H1 (cell line): ENCODE data around the gene FAM222B. TPM values are rescaled to one million over a fixed set of nuclear protein-coding genes. Genes with fewer than 3 reads are reported as not detected.

Experiments
- CTCF ChIA-PET: fragments of 300-600 bp; sonication (Branson Sonifier 250); formaldehyde crosslinking; loops from one replicate; lab custom pipeline; 2021; ENCODE audit not compliant: partially characterized antibody; lab: Charles Lee
- POLR2A ChIA-PET: fragments of 300-600 bp; sonication (Branson Sonifier 250); formaldehyde crosslinking; loops from one replicate; lab custom pipeline; 2021; ENCODE audit warnings: inconsistent platforms; ENCODE audit not compliant: partially characterized antibody; lab: Charles Lee
- DNase-seq, 2 experiments: peaks; one replicate each; pipeline versions ENCODE4 v3.0.0 to v3.0.0-alpha.2; 2010 to 2022; ENCODE audit warnings: low spot score in 2 of 2, low read depth in 1 of 2, mixed read lengths in 1 of 2
- FAIRE-seq: peaks from 2 replicates; lab custom pipeline; 2011; peaks lifted over from hg19 to GRCh38; lab: Jason Lieb, UNC
- H2AFZ ChIP-seq: 2 replicates; pipeline ENCODE4 v1.8.1; 2012; ENCODE audit warnings: low read length, inconsistent platforms
- H2AK5ac ChIP-seq: 2 replicates; pipeline ENCODE4 v1.6.1; 2013; ENCODE audit warnings: low read depth, low read length
- H2BK120ac ChIP-seq: replicated peaks from 2 replicates; pipeline ENCODE3; 2013; ENCODE audit warnings: low read depth, low read length, inconsistent platforms
- H2BK12ac ChIP-seq: 2 replicates; pipeline ENCODE4 v1.6.1; 2013; ENCODE audit warnings: low read depth, low read length
- H2BK15ac ChIP-seq: 2 replicates; pipeline ENCODE4 v1.6.1; 2013; ENCODE audit warnings: low read length
- H2BK20ac ChIP-seq: 2 replicates; pipeline ENCODE4 v1.6.1; 2013; ENCODE audit warnings: low read length
- H2BK5ac ChIP-seq: 2 replicates; pipeline ENCODE4 v1.6.1; 2013; ENCODE audit warnings: low read depth, low read length
- H3K14ac ChIP-seq: 2 replicates; pipeline ENCODE4 v1.6.1; 2013; ENCODE audit warnings: inconsistent platforms; ENCODE audit not compliant: insufficient read length
- H3K18ac ChIP-seq: 2 replicates; pipeline ENCODE4 v1.6.1; 2013; ENCODE audit warnings: low read length; ENCODE audit errors: extremely low read depth
- H3K23ac ChIP-seq: 2 replicates; pipeline ENCODE4 v1.6.1; 2013; ENCODE audit warnings: inconsistent platforms; ENCODE audit not compliant: insufficient read length
- H3K23me2 ChIP-seq: 2 replicates; pipeline ENCODE4 v1.6.1; 2013; ENCODE audit warnings: low read depth, low read length
- H3K27ac ChIP-seq: 2 replicates; pipeline ENCODE4 v1.6.1; 2011; ENCODE audit warnings: low read depth, low read length, inconsistent platforms
- H3K27me3 ChIP-seq, 4 experiments: replicated peaks in 1 of 4; 1 replicate in 1 of 4; 2 replicates in 3 of 4; pipeline versions ENCODE4 v1.6.1 to v1.8.1; 2011 to 2013; ENCODE audit warnings: low read length in 3 of 4, mild to moderate bottlenecking in 3 of 4, inconsistent platforms in 2 of 4, mixed read lengths in 2 of 4, moderate library complexity in 1 of 4; ENCODE audit not compliant: control insufficient read depth in 3 of 4, insufficient read depth in 3 of 4; ENCODE audit errors: extremely low read depth in 1 of 4
- H3K36me3 ChIP-seq, 4 experiments: 2 replicates each; pipeline versions ENCODE4 v1.6.1 to v1.8.1; 2011 to 2013; ENCODE audit warnings: mild to moderate bottlenecking in 4 of 4, low read length in 3 of 4, moderate library complexity in 2 of 4, control low read depth in 1 of 4, inconsistent platforms in 1 of 4; ENCODE audit not compliant: insufficient read depth in 4 of 4, control insufficient read depth in 2 of 4
- H3K4ac ChIP-seq: replicated peaks from 2 replicates; pipeline ENCODE3; 2013; ENCODE audit warnings: low read length, low read depth, mixed read lengths, inconsistent platforms; ENCODE audit not compliant: insufficient read length
- H3K4me1 ChIP-seq, 4 experiments: replicated peaks in 1 of 4; 1 replicate in 1 of 4; 2 replicates in 3 of 4; pipeline versions ENCODE4 v1.6.1 to v1.8.1; 2011 to 2013; ENCODE audit warnings: low read length in 3 of 4, inconsistent platforms in 2 of 4, mixed read lengths in 1 of 4; ENCODE audit not compliant: insufficient read depth in 4 of 4, control insufficient read depth in 3 of 4
- H3K4me2 ChIP-seq, 2 experiments: 2 replicates each; pipeline versions ENCODE4 v1.6.1 to v1.8.1; 2011 to 2013; ENCODE audit warnings: low read depth in 2 of 2, low read length in 2 of 2, control low read depth in 1 of 2, inconsistent platforms in 1 of 2, mild to moderate bottlenecking in 1 of 2; ENCODE audit not compliant: insufficient read depth in 1 of 2
- H3K4me3 ChIP-seq, 4 experiments: fragments of 200-600, 300-600 bp in 1 of 4; sonication (generic), shearing (Covaris generic), sonication (Bioruptor Twin) in 1 of 4; 2 replicates each; pipeline versions ENCODE4 v1.5.1 to v1.8.1; 2011 to 2016; ENCODE audit warnings: low read length in 4 of 4, low read depth in 3 of 4, control low read depth in 2 of 4, inconsistent platforms in 2 of 4, mild to moderate bottlenecking in 2 of 4, mixed read lengths in 1 of 4, moderate library complexity in 1 of 4; ENCODE audit not compliant: insufficient read depth in 2 of 4; ENCODE audit errors: extremely low read depth in 1 of 4
- H3K56ac ChIP-seq: replicated peaks from 2 replicates; pipeline ENCODE3; 2013; ENCODE audit warnings: low read depth, mild to moderate bottlenecking, mixed read lengths, low read length, inconsistent platforms; ENCODE audit not compliant: insufficient read length
- H3K79me1 ChIP-seq: 2 replicates; pipeline ENCODE4 v1.6.1; 2013; ENCODE audit warnings: low read depth, low read length, control low read depth
- H3K79me2 ChIP-seq, 2 experiments: 2 replicates each; pipeline versions ENCODE4 v1.6.1 to v1.8.1; 2012 to 2013; ENCODE audit warnings: low read length in 2 of 2, mild to moderate bottlenecking in 2 of 2, inconsistent platforms in 1 of 2; ENCODE audit not compliant: insufficient read depth in 2 of 2, control insufficient read depth in 1 of 2
- H3K9ac ChIP-seq, 4 experiments: replicated peaks in 1 of 4; 1 replicate in 1 of 4; 2 replicates in 3 of 4; pipeline versions ENCODE4 v1.6.1 to v1.8.1; 2011 to 2013; ENCODE audit warnings: low read depth in 3 of 4, low read length in 3 of 4, control low read depth in 2 of 4, mild to moderate bottlenecking in 2 of 4, moderate library complexity in 2 of 4, inconsistent platforms in 1 of 4; ENCODE audit errors: extremely low read depth in 1 of 4
- H3K9me3 ChIP-seq, 2 experiments: 2 replicates each; pipeline versions ENCODE4 v1.6.1 to v1.8.1; 2012 to 2013; ENCODE audit warnings: mild to moderate bottlenecking in 2 of 2, moderate library complexity in 2 of 2, control low read depth in 1 of 2, inconsistent platforms in 1 of 2, low read depth in 1 of 2, low read length in 1 of 2, mixed read lengths in 1 of 2; ENCODE audit not compliant: insufficient read depth in 2 of 2
- H4K20me1 ChIP-seq, 2 experiments: replicated peaks in 1 of 2; 2 replicates each; pipeline versions ENCODE3 to v1.8.1; 2011 to 2013; ENCODE audit warnings: inconsistent platforms in 2 of 2, low read length in 2 of 2, mild to moderate bottlenecking in 1 of 2; ENCODE audit not compliant: insufficient read depth in 2 of 2, control insufficient read depth in 1 of 2
- H4K5ac ChIP-seq: 2 replicates; pipeline ENCODE4 v1.6.1; 2013; ENCODE audit warnings: low read length, low read depth, mixed read lengths, inconsistent platforms; ENCODE audit not compliant: insufficient read length
- H4K8ac ChIP-seq: 2 replicates; pipeline ENCODE4 v1.8.0; 2013; ENCODE audit warnings: mild to moderate bottlenecking, moderate library complexity, low read length, inconsistent platforms; ENCODE audit not compliant: insufficient read depth; ENCODE audit errors: extremely low read depth
- H4K91ac ChIP-seq: replicated peaks from 2 replicates; pipeline ENCODE3; 2013; ENCODE audit warnings: low read length, mixed read lengths, inconsistent platforms; ENCODE audit not compliant: insufficient read length
- WGBS, 2 experiments: shearing (Covaris generic) in 1 of 2; methylation state at CpG; one replicate each; pipeline versions ENCODE4 v1.1.6 to v1.1.7; 2013 to 2015; ENCODE audit warnings: low lambda C conversion rate in 2 of 2, mixed read lengths in 2 of 2, inconsistent platforms in 1 of 2, low coverage in 1 of 2, missing lambda C conversion rate in 1 of 2; ENCODE audit not compliant: insufficient replicate concordance in 2 of 2, insufficient coverage in 1 of 2, insufficient read length in 1 of 2; ENCODE audit errors: extremely low coverage in 1 of 2, missing lambda C conversion rate in 1 of 2; 5-methylcytosine and 5-hydroxymethylcytosine counted together
- polyA plus RNA-seq, 7 experiments: library from polyadenylated mRNA; depleted of rRNA in 3 of 7; stranded (reverse) in 5 of 7; unstranded in 2 of 7; fragments of >200 nt in 5 of 7; fragments of 200-250 nt in 2 of 7; gene quantifications; 1 replicate in 5 of 7; 2 replicates in 1 of 7; 4 replicates in 1 of 7; pipeline versions ENCODE4 v1.2.1 to v1.2.3, GENCODE V29; 2011 to 2013; ENCODE audit warnings: missing spikeins in 2 of 7, mixed read lengths in 2 of 7
- total RNA-seq: library from RNA; stranded (reverse); fragmentation: NEBNext Ultra II Directional; extraction: Animal tissue kit (Norgen Biotek cat#: 25700); gene quantifications from 2 replicates; pipeline ENCODE4 v1.2.1, GENCODE V29; 2021
- TF ChIP-seq, protein P1 (sequence below): IDR thresholded peaks from 2 replicates; pipeline ENCODE4 v1.6.1; 2012; ENCODE audit warnings: inconsistent platforms

The FAM222B gene
- total and polyA plus RNA-seq, 2 of the 8 experiments (the other 6 are each of a cell fraction or from before 2014, with no cell fraction given), result 42.1 to 81.7 TPM

DNA sequence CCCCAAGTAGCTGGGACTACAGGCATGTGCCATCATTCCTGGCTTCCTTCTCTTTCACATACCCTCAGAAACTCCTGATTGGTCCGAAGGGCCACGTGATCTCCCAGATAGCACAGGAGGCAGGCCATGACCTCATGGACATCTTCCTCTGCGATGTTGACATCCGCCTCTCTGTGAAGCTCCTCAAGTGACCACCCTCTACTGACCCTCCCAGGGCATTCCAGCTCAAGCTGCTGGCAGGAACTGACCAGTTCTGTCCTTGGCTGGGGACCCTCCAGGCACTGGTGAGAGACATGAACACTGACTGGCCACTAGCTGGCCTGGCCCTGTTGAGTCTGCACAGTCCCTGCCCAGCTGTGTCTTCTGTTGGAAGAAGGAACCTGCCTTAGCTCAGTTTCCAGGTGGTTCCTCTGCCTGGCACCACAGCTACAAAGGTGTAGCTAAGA lies 17.8 kb upstream of the FAM222B start:
- no peak overlapping the region for H4K91ac ChIP-seq
- DNase-seq, result no peak
- H3K23ac ChIP-seq, result no peak overlapping the region
- no peak overlapping the region for H2BK15ac ChIP-seq
- no peak for FAIRE-seq
- TF ChIP-seq, protein P1, sequence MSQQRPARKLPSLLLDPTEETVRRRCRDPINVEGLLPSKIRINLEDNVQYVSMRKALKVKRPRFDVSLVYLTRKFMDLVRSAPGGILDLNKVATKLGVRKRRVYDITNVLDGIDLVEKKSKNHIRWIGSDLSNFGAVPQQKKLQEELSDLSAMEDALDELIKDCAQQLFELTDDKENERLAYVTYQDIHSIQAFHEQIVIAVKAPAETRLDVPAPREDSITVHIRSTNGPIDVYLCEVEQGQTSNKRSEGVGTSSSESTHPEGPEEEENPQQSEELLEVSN, result no peak
- POLR2A ChIA-PET, result interaction anchor here (0.6 to 2.2 kb wide), 5 partner anchors 17 to 133 kb away, joined by 3 to 8 read pairs (median 3); partner anchors contain the start of gene FAM222B
- H2AK5ac ChIP-seq, result no peak overlapping the region
- H4K5ac ChIP-seq, result no peak overlapping the region
- peaks cover 16 to 23% (median 20%) of the 10 kb centered on the region in 4 experiments; a peak in 7 of 8 replicates for H3K36me3 ChIP-seq
- H3K27ac ChIP-seq, result no peak overlapping the region
- peaks cover 2% of the 10 kb centered on the region; the same call in 1 of the 2 replicates for H3K79me1 ChIP-seq
- H3K9ac ChIP-seq, result no peak overlapping the region
- H3K4me1 ChIP-seq, result peaks cover 0 to 4% (median 0%) of the 10 kb centered on the region in 4 experiments; a peak in 2 of 7 replicates
- H3K79me2 ChIP-seq, result peaks cover 0 to 5% of the 10 kb centered on the region in 2 experiments; a peak in 2 of 4 replicates
- H3K4ac ChIP-seq, result no peak overlapping the region
- H3K14ac ChIP-seq, result no peak overlapping the region
- no peaks in the 10 kb centered on the region for H3K9me3 ChIP-seq
- no peak overlapping the region for H3K56ac ChIP-seq
- H3K18ac ChIP-seq, result no peak overlapping the region
- H2AFZ ChIP-seq, result no peak overlapping the region
- CTCF ChIA-PET, result interaction anchor here (0.8 to 3.9 kb wide), 10 partner anchors 10 to 133 kb away, joined by 3 to 31 read pairs (median 8); partner anchors contain the start of genes DHRS13, FLOT2 and TLCD1
- H3K4me3 ChIP-seq, result no peak overlapping the region
- no peak overlapping the region for H2BK20ac ChIP-seq
- no peaks in the 10 kb centered on the region for H3K27me3 ChIP-seq
- no peak overlapping the region for H3K4me2 ChIP-seq
- peaks cover 1% of the 10 kb centered on the region; the same call in 1 of the 2 replicates for H3K23me2 ChIP-seq
- H4K8ac ChIP-seq, result no peak overlapping the region
- H4K20me1 ChIP-seq, result peaks cover 1 to 3% of the 10 kb centered on the region in 2 experiments
- WGBS, 2 experiments, result 89% methylated on average over 4 of the region's 4 CpGs; no CpG with 5 or more reads in 1 of the 2 experiments
- H2BK5ac ChIP-seq, result no peak overlapping the region
- no peak overlapping the region for H2BK12ac ChIP-seq
- H2BK120ac ChIP-seq, result no peak overlapping the region
